SIG-M5 (cell line): ENCODE data around the gene SETBP1.
A peak's percentile ranks its signal among the peaks of the same experiment; 100 is the strongest.

Experiments used
- DNase-seq: peaks from one replicate; lab custom pipeline; 2025; lab: John Stamatoyannopoulos, UW

Gene SETBP1

DNA sequence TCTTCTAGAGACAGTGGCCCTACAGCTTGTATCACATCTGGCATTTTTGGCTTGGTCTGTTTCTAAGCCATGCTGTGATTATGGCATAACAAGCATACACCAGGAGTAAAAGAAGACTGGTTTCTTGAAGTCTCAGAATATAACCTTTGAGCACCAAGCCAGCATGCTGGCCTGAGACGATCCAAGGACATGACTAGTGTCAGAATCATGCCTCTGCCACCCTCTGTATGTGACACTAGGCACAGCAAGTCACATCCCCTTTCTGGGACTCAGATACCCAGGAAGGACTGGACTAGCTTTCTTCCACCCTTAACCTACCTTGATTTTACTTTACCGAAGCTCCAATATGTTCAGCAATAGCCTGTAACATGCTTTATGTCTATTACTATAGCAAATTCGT, 345.5 kb downstream of the SETBP1 start:
- no peak for DNase-seq

DNA sequence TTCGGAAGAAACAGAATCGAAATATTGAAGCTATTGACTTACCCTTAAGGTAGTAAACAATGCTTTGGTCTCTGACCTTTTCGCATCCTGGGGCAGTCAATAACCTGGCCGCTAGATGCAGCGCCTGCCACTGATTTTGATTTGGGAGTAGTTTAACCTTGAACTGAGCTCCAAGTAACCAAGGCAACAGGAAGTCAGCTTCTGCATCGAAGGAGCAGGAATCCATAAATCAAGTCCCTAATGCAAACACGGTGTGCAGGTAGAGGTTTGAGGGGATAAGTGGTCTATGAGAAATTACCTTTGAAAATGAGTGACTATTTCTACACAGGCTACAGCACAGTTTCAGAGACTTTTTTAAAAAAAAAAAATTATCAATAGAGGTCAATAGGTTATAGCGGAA, 353.5 kb downstream of the SETBP1 start:
- DNase-seq = no peak

DNA sequence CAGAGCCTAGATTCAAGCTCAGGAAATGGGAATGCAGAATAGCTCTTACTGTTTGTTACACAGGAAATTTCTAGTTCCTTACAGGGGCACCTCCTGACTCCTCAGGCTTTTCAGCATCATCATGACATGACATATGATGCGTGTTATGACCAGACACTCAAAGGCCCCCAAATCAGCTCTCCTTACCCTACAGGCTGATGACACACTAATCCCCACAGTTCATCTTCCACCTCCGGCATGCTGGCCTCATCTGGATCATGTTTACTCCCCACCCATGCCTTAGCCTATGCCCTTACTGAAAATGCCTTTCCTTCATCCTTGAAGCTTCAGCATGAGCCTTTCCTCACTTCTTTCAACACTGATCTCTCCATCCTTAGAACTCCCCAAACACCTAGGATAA, 356.9 kb downstream of the SETBP1 start:
- no peak for DNase-seq

DNA sequence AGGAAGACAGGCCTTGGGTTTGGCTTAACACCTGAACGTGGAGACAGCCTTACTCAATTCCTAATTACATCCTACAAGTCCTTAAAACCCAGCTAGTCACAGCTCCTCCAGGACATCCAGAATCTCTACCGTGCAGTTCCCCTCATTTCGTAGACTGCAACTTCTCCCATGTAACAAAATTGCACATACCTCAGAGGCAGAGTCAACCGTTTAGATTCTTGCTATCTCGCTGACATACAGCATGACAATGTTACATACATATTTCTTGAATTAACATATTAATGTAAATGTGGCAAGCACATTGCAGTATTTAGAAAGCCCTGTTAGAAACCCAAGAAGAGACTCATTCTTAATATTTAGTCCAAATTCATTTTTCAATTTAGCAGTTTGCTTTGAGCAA, 358.7 kb downstream of the SETBP1 start:
- DNase-seq = no peak

DNA sequence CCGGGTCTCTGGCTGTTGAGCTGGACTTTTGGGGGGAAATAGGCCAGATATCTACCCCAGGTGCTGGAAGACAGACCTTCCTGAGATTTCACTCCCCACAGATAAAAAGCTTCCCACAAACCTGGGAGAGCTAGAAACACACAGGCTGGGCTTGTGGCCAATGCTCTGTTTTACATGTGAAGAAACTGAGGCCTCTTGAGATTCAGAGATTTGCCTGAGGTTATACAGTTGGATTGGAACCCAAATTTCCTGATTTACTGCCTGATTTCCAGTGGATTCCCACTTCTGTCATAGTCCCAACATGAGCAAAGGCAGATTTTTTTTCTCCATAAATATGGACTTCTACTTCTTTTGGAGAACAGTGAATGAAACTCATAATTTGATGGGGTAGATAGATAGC, 360.2 kb downstream of the SETBP1 start:
- DNase-seq = no peak

DNA sequence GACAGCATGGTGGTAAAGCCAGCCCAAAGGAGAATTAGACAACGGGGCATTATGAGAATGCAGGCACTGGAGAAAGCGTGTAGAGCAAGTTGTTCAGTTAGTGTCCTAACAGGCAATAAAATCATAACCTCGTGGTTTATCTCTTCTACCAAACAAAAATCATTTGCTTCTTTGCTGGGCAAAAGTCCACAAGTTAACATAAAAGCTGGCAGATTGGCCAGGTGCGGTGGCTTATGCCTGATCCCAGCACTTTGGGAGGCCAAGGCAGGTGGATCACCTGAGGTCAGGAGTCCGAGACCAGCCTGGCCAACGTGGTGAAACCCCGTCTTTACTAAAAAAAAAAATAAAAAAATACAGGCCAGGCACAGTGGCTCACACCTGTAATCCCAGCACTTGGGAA, 364.1 kb downstream of the SETBP1 start:
- DNase-seq = no peak

DNA sequence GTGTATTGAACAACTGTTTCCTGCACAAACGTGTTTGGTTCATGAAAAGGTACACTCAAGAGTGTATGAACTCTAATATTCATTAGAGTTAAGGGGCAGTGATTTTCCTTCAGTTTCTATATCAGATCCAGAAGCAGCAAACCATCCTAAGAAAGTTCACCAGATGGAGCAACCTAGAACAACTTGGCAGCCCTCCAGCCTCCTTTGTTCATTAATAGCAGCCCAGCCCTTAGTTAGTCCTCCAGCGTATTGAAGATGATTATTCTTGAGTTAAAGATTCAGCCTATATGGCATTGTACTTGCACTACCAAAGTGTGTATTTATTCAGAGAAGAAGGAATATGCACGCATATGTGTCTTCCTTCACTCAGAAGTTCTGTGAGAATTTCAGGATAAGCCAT, 365.5 kb downstream of the SETBP1 start:
- DNase-seq = no peak

DNA sequence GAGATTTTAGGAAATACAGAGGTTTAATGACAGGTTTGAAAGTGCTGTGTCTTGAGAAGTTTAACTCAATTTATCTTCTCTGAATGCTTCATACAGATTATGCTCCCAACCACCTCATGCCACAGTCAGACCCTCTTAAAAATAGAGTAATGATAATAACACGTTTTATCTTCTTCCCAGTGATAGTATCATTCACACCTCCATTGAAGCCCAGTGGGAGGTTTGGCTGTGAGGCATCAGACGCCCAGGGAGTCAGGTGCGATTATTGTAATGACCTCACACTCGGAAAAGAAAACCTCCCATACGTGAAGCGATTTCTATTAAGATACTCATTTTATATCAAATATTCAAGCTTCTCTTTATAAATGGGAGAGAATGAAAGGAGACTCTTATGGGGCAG, 366.3 kb downstream of the SETBP1 start:
- DNase-seq = no peak

DNA sequence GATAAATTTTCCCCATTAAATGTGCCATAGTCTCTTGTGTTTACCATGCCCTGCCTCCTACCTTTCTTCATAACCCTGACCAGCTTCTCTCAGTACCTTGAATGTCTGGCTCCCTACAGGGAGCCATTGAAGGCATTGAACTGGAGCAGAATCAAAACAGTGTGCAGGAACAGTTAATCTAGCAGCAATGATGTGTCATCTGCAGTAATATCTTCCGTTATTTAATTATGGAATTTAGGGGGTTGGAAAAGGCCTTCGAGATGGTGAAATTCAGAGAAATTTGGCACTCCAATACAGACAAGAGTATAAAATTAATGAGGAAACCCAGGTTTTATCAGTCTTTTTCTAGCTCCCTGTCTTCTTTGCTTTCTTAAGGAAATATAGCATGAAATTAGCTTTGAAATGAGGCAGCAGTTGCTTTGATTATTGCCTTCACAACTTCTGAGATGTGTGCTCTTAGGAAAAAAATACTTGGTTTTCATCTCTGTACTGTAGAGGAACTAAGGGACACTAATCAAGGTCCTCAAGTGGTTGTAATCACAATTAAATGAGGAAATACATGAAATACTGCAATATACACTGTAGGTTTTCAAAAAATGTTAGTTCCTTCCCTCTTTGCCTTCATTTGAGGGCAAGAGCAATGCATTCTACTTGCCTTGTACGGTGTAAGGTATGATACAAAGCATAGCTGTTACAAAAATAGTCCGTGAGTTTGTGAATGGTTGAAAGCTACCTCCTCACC, 369.1 kb downstream of the SETBP1 start:
- DNase-seq = no peak

DNA sequence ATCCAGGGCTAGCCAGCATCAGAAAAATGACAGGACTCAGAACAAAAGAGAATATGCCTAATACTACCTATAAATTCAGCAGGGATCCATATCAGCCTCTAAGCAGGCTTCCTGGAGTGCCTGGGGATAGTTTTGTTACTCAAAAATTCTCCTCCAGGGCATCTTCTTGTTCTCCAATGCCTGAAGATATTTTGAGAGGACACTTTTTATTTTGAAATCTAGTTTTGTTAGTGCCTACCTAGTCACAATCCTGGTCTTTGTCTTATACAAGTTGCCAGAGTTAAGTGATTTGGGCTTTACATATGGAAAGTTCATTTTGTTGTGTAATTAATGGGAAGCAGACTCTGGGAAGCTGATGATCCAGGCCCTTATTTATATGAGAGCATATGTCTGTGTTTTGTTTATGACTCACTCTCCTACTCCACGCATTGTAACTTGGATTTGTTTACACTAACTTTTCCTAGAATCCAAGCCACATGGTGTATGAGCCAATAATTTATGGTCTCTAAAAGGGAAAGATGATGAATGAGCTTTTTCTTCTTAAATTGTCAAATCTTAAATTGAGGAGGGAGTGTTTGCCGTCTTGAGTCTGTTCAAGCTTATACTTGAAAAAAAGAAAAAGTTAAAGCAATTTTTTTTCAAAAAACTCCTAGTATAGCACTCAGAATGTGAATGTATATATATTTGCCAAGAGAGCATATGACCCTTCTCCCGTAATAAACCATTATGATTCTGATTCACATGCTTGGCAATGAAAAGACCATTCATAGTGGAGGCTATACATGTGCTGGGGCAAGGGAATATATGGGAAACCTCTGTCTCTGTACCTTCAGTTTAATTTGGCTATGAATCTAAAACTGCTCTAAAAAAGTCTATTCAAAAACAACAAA, 370.3 kb downstream of the SETBP1 start:
- no peak for DNase-seq

DNA sequence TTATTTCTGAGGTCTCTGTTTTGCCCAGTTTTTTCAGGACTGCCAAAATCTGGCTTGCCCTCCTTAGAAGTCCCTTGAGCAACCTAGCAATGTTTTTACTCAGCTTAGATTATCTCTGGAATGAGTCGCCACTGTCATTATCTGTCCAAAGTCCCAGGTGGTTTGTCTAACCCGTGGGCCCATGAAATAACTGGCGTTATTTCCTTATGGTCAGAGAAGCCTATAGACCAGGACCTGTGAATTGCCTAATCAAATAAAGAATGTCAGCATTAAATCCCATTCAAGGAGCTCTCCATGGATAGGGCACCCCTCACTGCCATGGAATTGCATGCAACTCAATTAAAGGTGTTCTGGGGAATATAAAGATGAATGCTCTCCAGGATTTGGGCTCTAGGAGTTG, 373.9 kb downstream of the SETBP1 start:
- no peak for DNase-seq

DNA sequence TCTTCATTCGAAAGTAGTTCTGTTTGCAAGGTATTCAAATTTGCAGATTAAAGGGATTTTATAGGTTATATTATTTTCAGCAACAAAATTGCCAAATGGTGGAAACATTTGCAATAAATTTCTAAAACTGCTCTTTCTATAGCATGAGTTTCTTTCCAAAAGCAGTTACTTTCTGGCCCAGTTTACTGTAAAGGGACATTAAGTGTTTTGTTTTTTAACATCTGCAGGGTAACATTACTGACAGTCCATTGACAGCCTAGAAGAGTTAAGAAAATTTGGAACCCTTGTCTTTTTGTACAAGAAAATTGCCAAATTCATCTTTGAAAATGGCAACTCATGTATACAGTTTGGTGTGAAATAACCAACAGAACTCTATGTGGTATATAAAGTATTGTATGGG, 375.1 kb downstream of the SETBP1 start:
- DNase-seq = no peak

DNA sequence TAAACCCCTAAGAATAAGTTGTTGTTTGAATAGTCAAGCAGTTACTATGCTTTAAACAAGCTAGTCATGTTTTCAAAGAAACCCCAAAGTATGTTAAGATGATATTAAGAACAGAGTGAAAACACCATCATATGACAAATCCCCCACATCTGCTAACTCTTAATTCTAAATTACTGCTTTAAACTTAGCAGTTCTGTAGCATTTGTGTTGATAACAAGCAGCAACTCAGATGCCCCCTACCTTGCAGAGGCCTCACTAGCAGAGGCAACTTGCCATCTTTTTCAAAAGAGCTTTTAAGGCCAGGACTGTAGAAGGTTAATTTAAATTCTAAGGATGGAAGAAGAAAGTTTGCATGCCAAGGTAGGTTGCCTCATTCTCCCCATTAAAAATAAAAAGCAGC, 376.2 kb downstream of the SETBP1 start:
- no peak for DNase-seq

DNA sequence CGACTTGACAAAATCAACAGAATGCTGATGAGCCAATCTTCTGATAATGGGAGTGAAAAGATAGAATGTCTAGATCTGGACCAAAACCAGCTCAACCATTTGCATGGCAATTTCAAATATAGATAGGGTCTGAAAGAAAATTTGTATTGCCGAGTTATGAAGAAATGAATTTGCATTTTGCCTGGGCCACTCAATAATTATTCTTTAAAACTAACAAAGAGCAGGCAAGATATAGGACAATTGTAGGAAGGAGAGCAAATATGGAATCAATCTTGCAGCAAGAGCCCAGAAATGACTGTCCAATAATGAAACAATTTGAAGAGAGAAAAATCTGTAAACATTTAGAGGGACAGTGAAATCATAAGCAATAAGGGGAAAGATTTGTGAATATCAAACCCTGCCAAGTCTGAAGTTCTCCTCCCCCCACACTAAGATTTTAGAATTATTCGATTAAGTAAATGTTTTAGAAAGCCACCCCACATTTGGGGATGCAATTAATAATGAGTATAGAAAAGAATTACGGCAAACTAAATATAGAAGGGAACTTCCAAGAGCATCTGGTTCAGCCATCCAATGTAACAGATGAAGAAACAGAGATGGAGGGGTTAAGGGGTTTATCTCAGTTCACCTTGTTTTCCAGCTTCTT, 377.4 kb downstream of the SETBP1 start:
- DNase-seq = no peak

DNA sequence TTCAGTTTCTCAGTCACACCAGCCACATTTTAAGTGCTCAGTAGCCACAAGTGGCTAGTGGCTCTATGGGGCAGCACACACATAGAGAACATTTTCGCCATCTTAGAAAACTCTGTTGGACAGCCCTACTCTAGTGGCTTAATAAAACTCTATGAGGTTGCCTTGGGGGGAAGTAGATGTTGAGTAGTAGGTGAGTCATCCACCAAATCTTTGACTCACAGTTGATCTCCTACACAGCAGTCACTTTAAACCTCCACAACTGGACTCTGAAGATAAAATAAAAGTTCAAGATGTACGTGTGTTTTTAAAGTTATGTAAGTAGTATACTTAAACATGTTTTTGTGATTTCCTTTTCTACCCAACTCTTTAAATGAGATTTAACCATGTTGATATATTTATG, 379.0 kb downstream of the SETBP1 start:
- DNase-seq = peak; percentile 63

DNA sequence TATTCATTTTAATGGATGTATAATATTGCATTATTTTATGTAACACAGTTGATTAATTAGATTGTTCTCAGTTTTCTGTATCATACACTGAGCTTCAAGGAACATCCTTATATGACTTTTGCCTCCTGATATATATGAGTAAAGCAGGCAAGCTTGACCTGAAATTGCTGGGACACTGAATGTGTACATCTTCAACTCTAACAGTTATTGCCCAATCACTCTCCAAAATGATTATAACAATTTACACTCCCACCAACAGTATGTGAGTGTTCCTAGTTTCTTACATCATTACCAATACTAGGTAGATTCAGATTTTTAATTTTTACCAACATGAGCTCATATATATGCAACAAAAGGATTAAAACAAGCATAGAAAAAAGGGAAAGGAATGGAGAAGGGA, 379.4 kb downstream of the SETBP1 start:
- DNase-seq = no peak

DNA sequence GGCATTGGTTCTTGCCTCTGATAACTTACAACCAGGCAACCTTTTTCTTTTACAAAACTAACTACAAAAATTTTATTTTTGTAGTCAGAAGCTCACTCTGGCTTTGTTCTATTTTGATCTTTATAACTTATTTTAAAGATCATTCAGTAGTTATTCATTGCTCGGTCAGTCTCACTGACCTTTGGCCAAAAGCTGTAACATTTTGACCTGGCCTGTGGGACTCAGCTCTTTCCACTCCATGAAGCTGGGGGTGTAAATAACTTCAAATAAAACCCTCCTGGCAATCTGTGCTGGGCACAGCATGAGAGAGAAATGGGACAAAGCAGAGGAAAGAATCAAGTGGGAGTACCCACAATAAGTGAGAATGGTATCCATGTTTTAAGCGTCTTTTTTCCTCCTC, 380.7 kb downstream of the SETBP1 start:
- no peak for DNase-seq

DNA sequence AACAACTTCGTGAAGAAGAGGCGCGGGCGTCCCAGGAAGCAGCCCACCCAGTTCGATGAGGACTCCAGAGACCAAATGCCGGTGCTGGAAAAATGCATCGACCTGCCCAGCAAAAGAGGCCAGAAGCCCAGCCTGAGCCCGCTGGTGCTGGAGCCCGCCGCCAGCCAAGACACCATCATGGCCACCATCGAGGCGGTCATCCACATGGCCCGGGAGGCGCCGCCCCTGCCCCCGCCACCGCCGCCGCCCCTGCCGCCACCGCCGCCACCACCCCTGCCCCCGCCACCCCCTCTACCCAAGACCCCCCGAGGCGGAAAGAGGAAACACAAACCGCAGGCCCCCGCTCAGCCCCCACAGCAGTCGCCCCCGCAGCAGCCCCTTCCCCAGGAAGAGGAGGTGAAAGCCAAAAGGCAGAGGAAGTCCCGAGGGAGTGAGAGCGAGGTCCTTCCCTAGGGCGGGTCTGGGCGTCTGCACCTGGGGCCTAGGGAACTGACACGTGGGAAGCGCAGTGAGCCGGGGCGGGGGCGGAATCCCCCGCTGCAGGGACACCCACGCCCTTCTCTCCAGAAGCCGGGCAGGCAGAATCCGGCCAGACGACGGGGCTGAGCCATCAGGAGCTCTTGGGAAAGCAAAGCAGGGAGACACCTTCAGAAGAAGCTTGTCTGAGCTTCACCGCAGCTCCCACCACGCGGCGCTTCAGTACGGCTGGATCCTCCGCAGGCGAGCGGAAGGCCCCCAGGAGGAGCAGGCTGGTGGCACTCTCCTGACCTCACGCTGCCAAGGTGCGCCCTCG, 382.8 kb downstream of the SETBP1 start:
- DNase-seq = no peak

DNA sequence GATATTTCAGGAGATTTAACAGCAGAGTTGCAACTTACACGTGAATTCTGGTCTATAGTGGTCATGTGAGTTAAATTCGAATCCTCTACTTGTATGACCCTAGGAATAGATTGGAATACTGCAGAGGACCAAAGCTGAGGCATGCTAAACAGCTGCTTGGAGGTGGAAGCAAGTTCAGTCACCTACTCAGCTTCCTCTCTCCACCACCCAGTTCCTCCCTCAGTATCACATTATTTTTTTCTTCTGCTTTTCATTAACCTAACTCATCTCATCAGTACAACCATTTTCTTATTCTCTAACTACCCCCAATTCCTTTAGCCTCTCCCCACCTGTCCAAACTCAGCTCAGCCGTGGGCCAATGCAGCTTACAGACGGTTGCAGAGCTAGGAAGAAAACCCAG, 385.5 kb downstream of the SETBP1 start:
- peak; percentile 31 for DNase-seq

DNA sequence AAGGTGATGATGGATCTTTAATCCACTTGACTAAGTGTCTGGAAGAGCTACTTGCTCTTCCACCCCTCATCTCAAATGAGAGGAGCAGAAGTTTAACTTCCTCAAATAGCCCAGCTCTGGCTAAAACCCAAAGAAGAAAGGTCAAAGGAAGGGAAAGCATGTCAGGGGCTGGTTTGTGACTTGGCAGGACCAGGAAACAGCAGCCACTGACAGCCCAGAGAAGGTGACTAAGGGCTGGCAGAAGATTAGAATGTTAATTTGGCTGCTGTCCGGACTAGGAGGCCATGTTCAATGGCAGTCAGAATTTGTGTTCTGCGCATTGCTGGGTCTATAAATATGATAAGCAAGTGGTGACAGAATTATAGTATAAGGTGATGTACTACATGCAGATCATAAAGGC, 386.2 kb downstream of the SETBP1 start:
- DNase-seq = no peak

DNA sequence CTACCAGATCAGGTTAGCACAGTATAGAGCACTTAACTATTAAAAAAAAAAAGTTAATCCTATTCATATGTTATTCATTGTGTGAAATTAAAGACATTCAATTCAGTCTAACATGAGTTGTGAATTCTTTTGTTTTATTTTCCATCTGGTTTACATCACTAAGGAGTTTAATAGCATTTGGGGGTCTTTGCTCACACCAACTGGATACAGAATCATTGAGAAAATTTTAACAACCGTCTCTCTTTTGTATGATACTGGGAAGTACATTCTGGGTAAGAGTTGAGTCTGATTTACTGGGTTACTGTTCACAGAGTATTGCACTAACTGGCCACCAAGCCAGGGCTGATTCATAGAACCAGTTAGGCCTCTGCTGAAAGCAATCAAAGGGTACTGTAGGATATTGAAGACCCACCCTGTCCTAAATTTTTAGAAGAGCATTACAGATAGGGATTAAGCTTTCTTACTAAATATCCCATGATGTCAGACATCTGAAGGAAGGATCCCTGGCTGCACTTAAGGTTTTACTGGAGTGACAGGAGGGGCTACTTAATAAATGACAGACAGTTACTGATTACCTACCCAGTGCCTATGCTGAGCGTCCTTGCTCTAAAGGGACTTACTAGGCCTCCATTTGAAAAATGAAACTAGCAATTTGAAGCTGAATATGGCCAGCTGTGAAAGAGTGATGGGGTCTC, 387.9 kb downstream of the SETBP1 start:
- no peak for DNase-seq

DNA sequence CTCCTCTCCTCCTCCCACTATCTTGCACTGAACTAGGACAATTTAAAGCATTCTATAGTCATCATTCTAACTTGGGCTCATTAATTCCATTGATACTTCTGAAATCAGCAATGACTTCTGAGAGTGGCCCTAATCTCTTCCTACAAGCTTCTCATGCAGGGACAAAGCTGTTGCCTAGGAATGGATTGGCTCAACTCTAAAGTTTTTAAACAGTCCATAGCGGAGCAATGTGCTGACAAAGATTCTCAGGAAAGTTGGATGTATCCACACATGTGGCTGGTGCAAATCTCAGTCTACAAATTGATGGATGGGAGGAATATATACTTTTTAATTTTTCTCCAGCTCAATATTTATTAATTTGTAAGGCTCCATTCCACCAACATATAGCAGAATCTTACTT, 388.9 kb downstream of the SETBP1 start:
- no peak for DNase-seq
